Stimulated activated naive CD4-positive, alpha-beta T cell treated with Interleukin-2 at 50 U/mL for 16 hours (primary cell): ENCODE data around the gene MEGF11.

Experiments used
- DNase-seq: peaks from one replicate; lab custom pipeline; 2025; lab: John Stamatoyannopoulos, UW

Gene MEGF11

DNA sequence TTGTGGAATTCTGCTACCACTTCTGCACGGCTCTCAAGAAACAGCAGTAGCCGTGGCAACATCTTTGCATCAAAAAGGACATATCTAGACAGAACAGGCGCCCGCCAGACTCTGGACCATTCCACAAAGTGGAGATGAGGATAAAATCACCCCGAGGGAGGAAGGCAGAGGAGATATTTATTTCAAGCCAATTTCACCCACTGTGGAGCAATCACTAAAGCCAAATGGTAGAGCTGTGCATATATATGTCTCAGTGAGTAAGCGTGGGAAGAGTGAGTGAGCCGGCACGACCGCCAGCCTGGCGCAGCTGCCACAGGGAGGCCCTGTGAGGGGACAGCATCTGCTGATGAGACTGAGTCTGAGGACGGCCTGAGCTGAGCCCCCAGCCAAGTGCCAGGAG, 111.3 kb downstream of the MEGF11 start:
- no peak for DNase-seq

- no peak for DNase-seq
Measured at GRCh38 chr15:66139591-66140207, 113.9 kb downstream of the MEGF11 start.

DNA sequence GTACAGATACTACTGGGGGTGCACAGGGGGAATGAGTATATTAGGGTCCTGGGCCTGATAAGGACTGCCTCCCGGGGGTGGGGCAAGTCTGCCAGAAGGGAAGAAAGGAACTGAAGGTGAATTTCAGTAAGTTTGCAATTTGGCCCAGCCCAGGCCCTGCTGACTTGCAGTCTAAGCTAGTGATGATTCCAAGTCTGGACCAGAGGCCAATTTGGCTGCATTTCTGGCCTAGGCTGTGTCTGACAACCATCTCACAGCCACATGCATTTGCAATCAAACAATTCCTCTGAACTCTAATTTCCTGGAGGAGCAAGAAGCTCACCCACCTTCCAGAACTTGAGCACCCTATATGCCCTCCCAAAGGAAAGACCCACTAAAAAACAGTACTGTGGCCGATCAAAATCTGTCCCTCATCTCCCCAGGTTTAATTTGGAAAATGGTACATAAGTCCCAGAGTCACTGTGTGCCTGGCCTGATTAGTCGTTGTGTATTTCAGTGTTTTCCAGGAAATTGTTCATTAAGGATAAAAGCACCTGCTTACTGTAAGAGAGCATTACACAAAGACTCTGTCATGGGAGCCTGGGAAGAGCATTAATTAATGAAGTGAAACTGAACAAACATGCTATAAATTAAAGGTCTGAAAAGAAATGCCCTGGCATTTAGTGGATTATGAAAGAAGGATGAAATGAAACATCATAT, 114.5 kb downstream of the MEGF11 start:
- no peak for DNase-seq

DNA sequence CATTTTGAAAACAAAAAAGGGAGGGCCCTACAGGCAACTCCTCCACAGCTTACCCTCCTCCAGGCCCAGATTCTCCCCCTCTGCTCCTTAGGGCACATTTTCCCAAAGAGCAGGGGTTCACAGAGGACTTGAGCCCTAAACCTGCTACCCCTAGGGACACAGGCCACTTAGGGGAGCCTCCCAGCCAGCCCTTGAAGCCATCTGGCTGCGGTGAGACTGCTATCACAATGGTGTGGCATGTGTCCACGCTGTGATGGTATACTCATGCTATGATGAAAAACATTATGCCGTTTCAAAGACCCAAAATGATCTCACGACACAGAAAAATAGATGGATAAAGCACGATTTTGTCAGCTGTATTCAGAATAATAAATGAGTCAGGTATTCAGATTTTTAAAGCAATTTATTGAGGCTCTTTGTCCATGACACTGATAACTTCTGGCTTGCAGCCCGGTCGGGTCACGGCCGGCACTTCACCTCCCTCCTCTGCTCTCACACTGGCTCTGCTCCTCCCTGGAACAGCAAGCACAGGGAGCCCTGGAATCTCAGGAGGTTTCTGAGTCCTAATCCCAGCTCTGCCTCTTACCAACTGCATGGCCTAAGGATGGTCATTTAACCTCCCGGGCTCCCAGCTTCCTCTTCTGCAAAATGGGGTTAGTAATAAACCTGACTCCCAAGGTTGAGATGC, 115.3 kb downstream of the MEGF11 start:
- no peak for DNase-seq

DNA sequence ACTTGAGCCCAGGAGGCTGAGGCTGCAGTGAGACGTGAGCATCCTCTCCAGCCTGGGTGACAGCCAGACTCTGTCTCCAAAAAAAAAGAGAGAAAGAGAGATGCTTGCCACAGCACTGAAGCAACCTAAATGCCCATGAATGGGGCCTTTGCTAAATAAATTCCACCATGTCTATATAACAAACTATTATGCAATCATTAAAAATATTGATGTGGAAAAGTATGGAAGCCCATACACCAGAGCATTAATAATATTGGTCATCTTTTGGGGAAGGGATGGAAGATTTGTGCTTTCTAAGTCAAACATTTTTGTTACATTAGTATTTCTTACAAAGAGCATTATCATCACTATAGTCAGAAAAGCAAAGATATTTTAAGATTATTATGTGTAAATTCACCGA, 116.6 kb downstream of the MEGF11 start:
- DNase-seq = no peak

GRCh38 chr15:66135664-66136063, 117.9 kb downstream of the MEGF11 start:
- DNase-seq = no peak

DNA sequence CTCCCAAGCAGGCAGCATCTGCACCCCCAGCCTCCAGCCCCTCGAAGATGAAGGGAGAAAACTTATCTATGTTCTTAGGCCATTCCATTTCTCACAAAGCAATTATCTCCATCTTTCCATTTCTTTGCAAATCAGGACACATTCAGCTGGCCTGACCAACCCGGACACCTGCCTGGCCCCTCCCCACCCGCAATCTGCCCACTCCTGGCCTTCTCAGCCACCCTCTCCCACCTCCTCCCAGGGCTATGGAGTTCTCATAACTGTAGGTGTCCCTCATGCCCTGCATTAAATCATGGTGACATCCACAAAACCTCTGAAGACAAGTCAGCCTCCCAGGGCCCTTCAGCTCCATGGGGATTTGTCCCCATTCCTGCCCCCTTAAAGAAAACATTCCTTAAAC, 119.3 kb downstream of the MEGF11 start:
- no peak for DNase-seq

- DNase-seq = no peak
Measured at GRCh38 chr15:66133247-66133885, 120.2 kb downstream of the MEGF11 start.

DNA sequence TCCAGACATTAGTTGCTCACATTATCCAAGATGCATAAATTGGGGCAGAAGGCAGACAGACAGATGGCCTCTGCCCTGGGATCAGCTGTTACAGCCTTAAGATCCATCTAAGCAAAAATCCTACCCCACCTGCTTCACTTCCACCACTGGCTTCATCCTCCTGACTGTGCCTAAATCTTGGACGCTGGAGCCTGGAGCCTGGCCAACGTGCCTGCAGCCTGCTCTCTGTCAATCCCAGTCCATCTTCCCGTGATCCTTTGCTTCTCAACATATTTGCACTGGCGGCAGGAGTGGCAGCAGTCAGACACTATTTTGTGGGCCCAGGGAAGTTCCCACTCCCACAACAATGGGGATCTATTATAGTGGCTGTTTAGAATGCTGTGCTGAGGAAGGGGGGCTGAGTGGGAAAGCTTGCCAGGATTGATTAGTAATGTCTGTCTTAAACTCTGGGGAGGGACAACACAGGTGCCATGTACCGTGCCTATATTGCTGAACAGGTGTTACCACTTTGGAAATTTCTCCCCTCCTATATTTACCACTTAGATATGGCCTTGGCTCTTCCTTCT, 121.2 kb downstream of the MEGF11 start:
- no peak for DNase-seq

DNA sequence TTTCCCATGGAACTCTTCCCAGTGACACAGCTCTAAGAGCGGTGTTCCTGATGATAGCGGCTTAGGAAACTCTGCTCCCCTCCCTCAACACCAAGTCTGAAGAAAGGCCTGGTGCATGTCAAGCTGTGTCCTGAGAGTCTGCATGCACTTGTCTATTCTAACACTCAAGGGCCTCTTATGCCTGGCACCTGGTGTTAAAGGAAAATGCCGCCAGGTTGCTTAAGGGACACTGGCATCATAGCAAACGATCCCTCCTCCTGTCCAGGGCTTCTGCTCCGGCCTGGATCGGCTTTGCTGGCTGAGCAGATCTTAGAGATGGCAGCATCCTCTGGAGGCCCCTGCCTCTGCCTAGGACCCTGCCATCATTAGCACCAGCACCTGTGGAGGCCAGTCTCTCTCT, 121.7 kb downstream of the MEGF11 start:
- DNase-seq = no peak

DNA sequence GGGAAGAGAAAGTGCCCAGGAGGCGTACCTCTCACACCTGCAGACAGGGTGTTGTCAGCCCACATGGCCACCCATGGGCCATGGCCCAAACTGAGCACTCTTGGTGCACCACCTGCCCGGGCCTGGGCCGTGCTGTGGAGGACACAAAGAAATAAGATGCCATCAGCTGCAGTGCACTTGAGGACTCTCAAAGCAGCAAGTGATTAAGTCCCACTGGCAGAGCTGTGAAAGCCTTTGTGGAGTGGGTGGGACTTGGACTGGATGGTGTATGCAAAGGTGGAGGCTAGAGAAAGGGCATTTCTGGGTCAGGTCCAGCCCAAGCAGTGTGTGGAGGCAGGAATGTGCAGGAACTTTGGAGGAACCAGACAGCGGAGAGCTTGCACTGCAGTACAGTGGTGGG, 122.3 kb downstream of the MEGF11 start:
- no peak for DNase-seq

DNA sequence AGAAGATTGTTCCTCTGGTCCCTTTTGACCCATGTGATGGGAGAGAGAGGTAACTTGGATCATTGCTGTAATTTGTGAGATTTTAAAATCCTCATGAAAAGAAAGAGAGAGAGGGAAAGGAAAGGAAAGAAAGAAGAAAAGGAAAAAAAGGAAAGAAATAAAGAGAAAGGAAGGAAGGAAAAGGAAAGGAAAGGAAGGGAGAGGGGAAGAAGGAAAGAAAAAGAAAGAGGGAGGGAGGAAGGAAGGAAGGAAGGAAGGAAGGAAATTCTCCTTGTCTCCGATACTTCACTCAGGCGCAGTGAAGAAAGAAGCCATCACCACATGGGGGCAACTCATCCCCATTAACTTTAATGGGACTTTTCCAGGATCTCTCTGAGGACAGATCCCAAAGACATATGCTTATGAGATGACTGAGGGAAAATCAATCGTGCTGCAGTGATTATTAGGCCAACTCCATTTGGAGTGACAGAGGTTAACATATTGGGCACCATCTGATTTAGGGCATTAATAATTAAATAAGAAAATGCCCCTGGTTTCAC, 123.0 kb downstream of the MEGF11 start:
- no peak for DNase-seq

GRCh38 chr15:66129586-66129985, 124.0 kb downstream of the MEGF11 start:
- no peak for DNase-seq

GRCh38 chr15:66128116-66128680, 125.4 kb downstream of the MEGF11 start:
- no peak for DNase-seq

- no peak for DNase-seq
Measured at GRCh38 chr15:66126456-66126855, 127.1 kb downstream of the MEGF11 start.

- no peak for DNase-seq
Measured at GRCh38 chr15:66126031-66126441, 127.5 kb downstream of the MEGF11 start.

DNA sequence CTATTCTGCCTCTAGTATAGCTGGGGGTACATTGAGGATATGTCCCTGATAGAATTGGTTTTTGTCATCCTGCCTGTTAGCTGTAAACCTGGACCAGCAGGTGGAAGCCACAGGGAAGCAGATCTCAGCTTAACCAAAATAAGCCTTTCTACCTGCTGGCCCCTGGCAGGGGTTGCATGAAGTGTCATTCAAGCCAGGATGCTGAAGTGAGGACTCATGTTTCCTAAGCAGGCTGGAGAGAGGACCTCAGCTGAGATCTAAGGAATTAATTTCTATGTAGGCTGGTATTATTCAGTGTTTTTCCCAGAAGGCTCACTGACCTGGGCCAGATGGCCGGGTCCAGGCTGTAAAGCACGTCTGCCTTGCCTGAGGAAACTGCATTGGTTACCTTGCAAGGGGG, 128.9 kb downstream of the MEGF11 start:
- DNase-seq = no peak

- no peak for DNase-seq
Measured at GRCh38 chr15:66123799-66124198, 129.8 kb downstream of the MEGF11 start.

DNA sequence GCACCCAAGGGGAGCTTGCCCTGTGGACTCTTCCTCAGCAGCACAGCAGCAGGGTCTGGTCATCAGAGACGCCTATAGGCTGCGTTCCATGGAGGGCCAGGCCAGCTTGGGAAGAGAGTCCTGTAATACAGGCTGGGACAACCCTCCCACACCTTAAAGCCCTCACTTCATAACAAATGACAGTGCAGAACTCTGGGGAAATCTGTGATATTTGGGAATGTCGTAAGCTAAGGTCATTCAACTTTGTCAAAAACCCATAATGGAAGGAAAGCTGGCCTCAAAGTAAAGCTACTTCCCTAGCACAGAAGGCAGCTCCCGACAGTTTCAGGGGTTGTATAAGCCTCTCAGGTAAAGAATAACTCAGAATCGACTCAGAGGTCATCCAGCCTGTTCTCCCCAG, 133.1 kb downstream of the MEGF11 start:
- DNase-seq = no peak

GRCh38 chr15:66117841-66118240, 135.7 kb downstream of the MEGF11 start:
- no peak for DNase-seq

- DNase-seq = peak; percentile 3
Measured at GRCh38 chr15:66115568-66116206, 137.9 kb downstream of the MEGF11 start.
